Large intestine (tissue), 3 donors: ENCODE data around the gene ARFGAP3. TPM values are rescaled to one million over a fixed set of nuclear protein-coding genes. Genes with fewer than 3 reads are reported as not detected.
"Not testable (repeated sequence)": the region's sequence is repeated elsewhere in the genome, so short reads cannot be mapped to it uniquely, and the experiment has no call there.

ENCODE experiments used
- DNase-seq, 2 donors: peaks; one replicate each; pipeline versions ENCODE4 v3.0.0 to v3.0.0-alpha.2; 2013
- H3K27ac ChIP-seq: one replicate; pipeline ENCODE4 v1.5.1; 2013; ENCODE audit warnings: low read length
- H3K27me3 ChIP-seq: 2 replicates; pipeline ENCODE4 v1.6.1; 2013; ENCODE audit warnings: low read length; ENCODE audit not compliant: control insufficient read depth, insufficient read depth
- H3K36me3 ChIP-seq: 2 replicates; pipeline ENCODE4 v1.6.1; 2013; ENCODE audit warnings: low read length; ENCODE audit not compliant: control insufficient read depth, insufficient read depth
- H3K4me1 ChIP-seq: one replicate; pipeline ENCODE4 v1.6.1; 2013; ENCODE audit warnings: low read length; ENCODE audit not compliant: control insufficient read depth, insufficient read depth
- H3K4me3 ChIP-seq: one replicate; pipeline ENCODE4 v1.5.1; 2013; ENCODE audit warnings: low read length
- H3K9me3 ChIP-seq: one replicate; pipeline ENCODE4 v1.6.1; 2013; ENCODE audit warnings: mild to moderate bottlenecking, low read depth, low read length, moderate library complexity; ENCODE audit not compliant: control insufficient read depth
- WGBS: methylation state at CpG from one replicate; pipeline ENCODE4 v1.1.5; 2013; ENCODE audit warnings: low lambda C conversion rate; ENCODE audit not compliant: insufficient coverage; 5-methylcytosine and 5-hydroxymethylcytosine counted together
- polyA plus RNA-seq: library from polyadenylated mRNA; unstranded; fragments of 120-200 nt; gene quantifications from one replicate; pipeline ENCODE4 v1.2.1, GENCODE V29; 2013

Gene ARFGAP3
- polyA plus RNA-seq, 1 donor, result 70.8 TPM

DNA sequence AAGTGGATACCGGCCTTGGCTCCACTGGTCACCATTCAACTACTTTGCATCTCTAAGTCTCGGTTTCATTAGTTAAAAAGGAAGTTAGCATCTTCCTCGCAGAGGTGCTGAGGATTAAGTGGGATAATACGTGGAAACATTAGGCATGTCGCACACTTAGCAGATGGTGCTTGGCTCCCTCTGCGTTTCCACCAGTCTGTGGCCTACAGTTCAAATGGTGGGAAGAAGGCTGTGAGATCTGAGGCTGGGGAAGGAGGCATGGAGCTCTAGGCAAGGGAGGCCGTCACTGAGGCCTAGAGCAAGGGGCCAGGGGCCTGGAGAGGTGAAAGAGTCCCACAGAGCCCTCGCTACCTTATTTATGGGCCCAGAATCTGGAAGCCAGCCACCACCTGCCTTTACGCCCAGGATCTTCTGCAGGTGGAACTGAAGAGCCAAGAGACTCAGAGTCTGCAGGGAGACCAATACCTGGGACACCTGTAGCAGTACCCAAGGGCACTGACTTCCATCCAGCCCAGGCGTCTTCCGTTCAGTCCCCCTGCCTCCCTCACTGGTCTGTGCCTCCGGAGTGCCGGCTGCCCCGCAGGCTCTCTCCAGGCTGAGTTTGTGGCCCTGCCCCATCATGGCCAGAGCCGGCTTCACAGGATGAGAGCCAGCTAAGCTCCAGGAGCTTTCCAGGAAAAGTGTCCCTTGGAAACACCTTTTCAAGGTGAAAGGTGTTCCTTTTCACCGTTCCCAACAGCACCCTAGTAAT, 70.3 kb downstream of the ARFGAP3 start:
- no peak overlapping the region for H3K4me3 ChIP-seq
- no peaks in the 10 kb centered on the region for H3K36me3 ChIP-seq
- no peaks in the 10 kb centered on the region for H3K9me3 ChIP-seq
- no peak for DNase-seq
- H3K27ac ChIP-seq, result no peak overlapping the region
- no peaks in the 10 kb centered on the region for H3K27me3 ChIP-seq
- no CpG with 5 or more reads among the region's 16 CpGs for WGBS
- peaks cover under 1% of the 10 kb centered on the region for H3K4me1 ChIP-seq

DNA sequence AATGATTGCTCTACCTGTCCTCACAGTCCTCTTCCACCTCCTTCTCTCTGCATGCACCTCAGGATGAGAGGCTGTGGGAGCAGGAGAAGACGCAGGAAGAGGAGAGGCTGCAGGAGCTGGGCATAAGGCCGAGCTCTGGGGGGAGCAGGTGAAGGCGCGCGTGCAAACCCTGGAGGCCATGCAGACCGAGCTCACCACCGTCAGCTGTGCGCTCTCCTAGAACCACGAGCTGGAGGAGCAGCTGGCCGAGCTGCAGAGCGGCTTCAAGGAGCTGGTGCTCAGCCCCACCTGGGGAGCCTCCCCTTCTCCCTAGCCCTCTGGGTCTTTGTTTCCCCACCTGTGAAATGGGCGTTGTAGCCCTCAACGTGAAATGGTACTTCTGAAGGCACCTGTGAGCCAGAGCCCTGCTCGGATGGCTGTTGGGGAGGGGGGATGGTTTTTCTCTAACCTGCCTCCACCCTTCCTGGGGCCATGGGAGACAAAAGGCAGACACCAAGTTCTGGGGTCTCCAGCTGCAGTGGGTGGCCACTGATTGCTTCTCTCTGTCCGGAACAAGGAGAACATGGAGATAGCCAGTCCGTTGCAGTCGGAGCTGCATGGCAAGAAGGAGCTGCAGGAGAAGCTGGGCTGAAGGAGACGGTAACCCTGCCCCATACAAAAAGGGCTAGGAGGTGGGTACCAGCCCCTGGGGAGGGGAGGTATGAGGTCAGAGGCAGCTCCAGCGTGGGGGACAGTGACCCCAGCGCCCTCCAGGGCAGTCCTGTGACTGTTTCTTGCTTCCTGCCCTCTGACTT, 71.2 kb downstream of the ARFGAP3 start:
- H3K4me1 ChIP-seq, result no peaks in the 10 kb centered on the region
- DNase-seq, result no peak
- no peaks in the 10 kb centered on the region for H3K27me3 ChIP-seq
- H3K4me3 ChIP-seq, result no peak overlapping the region
- WGBS, result no CpG with 5 or more reads among the region's 20 CpGs
- H3K9me3 ChIP-seq, result no peaks in the 10 kb centered on the region
- no peaks in the 10 kb centered on the region for H3K36me3 ChIP-seq
- no peak overlapping the region for H3K27ac ChIP-seq

DNA sequence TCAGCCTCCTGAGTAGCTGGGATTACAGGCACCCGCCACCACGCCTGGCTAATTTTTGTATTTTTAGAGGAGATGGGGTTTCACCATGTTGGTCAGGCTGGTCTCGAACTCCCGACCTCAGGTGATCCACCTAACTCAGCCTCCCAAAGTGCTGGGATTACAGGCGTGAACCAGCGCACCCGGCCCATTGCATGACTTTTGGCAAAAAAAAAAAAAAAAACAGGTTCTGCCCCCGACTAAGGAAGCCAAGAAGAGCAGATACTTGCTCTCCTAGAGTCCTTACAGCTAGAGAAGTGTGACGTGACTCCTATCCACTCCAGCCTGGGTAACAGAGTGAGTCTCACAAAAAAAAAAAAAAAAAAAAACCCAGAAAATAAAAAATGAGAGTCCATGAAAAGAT, 74.8 kb downstream of the ARFGAP3 start:
- not testable (repeated sequence) for H3K4me1 ChIP-seq, H3K27ac ChIP-seq, H3K9me3 ChIP-seq, DNase-seq, H3K27me3 ChIP-seq, H3K36me3 ChIP-seq, H3K4me3 ChIP-seq
- WGBS, result 67% methylated on average over 1 of the region's 9 CpGs

DNA sequence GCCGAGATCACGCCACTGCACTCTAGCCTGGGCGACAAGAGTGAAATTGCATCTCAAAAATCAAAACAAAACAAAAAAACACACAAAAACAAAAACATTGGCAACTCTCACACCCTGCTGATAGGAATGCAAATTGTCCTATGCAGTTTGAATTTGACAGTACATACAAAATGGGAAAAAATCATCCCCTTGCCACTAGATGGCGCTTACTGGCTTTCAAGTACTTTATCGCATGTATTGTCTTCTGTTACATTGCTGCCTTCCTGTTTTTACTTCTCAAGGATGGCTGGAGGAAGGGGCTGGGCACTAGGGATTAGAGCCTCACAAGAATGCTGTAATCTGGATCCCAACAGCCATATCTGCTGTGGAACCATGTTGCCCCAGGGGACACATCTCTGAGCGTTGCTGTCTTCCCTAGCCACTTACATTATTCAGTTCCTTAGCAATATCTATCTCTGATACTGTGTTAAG, 77.0 kb downstream of the ARFGAP3 start:
- H3K4me1 ChIP-seq, result no peaks in the 10 kb centered on the region
- WGBS, result no CpG with 5 or more reads among the region's 6 CpGs
- H3K27ac ChIP-seq, result no peak overlapping the region
- H3K27me3 ChIP-seq, result no peaks in the 10 kb centered on the region
- H3K4me3 ChIP-seq, result no peak overlapping the region
- DNase-seq, result peak; percentile 82 to 83
- H3K36me3 ChIP-seq, result no peaks in the 10 kb centered on the region
- no peaks in the 10 kb centered on the region for H3K9me3 ChIP-seq

DNA sequence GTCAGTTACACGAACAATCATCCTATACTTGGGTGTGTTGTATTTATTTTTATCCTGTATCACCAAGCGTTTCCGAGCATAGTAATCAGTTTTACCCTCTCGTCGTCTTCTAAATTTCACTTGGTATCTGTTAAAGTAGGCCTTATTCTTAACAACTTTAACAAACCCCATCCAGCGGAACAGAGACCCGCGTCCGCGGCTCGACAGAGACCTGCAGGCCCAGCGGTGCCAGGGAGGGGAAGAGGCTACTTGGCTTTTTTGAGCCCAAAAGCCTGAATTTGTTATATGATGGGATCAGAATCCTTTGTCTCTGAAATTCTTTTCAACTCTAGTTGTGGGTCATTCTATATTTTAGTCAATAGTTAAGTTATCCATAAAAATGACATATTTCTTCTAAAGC, 79.9 kb downstream of the ARFGAP3 start:
- Histone ChIP-seq H3K27me3 (no peaks in the 10 kb centered on the region), H3K9me3 (no peaks in the 10 kb centered on the region), H3K36me3 (no peaks in the 10 kb centered on the region), H3K27ac (no peak overlapping the region), H3K4me3 (no peak overlapping the region), H3K4me1 (peaks cover 7% of the 10 kb centered on the region)
- WGBS, result no CpG with 5 or more reads among the region's 12 CpGs
- DNase-seq, result no peak

DNA sequence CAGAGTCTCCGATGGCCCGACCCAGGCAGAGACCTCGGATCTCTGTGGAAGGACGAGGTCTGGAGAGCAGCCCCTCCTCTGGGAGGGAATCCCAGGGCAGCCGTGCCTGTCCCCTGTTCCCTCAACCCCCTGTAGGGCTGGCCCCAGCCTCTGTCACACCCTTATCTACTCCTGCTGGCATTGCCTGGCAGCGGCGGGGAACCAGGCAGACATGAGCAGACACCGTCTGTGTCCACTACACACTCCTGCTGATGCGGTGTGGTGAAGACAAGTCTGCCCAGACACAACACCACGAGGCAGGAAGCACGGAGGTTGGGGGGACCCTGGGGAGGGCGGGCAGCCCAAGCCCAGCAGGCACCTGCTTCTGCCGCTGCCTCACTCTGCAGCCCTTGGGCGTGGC, 83.9 kb downstream of the ARFGAP3 start:
- no peaks in the 10 kb centered on the region for H3K36me3 ChIP-seq
- peak in 1 of 2 donors; percentile 48 for DNase-seq
- H3K4me3 ChIP-seq, result no peak overlapping the region
- peaks cover 4% of the 10 kb centered on the region for H3K9me3 ChIP-seq
- H3K27me3 ChIP-seq, result no peaks in the 10 kb centered on the region
- H3K4me1 ChIP-seq, result peaks cover 20% of the 10 kb centered on the region
- no peak overlapping the region for H3K27ac ChIP-seq
- WGBS, result no CpG with 5 or more reads among the region's 14 CpGs

- H3K9me3 ChIP-seq, result peaks cover 4% of the 10 kb centered on the region
- H3K27me3 ChIP-seq, result no peaks in the 10 kb centered on the region
- no peak for DNase-seq
- WGBS, result no CpG with 5 or more reads among the region's 3 CpGs
- no peaks in the 10 kb centered on the region for H3K36me3 ChIP-seq
- H3K4me3 ChIP-seq, result no peak overlapping the region
- peaks cover 20% of the 10 kb centered on the region for H3K4me1 ChIP-seq
- no peak overlapping the region for H3K27ac ChIP-seq
Measured at GRCh38 chr22:42772647-42773046, 84.4 kb downstream of the ARFGAP3 start.

GRCh38 chr22:42770941-42771647, 86.0 kb downstream of the ARFGAP3 start:
- Histone ChIP-seq H3K4me3 (no peak overlapping the region), H3K36me3 (no peaks in the 10 kb centered on the region), H3K27me3 (no peaks in the 10 kb centered on the region), H3K4me1 (peaks cover 20% of the 10 kb centered on the region), H3K27ac (no peak overlapping the region), H3K9me3 (peaks cover 4% of the 10 kb centered on the region)
- DNase-seq, result no peak
- 94% methylated on average over 3 of the region's 15 CpGs for WGBS

DNA sequence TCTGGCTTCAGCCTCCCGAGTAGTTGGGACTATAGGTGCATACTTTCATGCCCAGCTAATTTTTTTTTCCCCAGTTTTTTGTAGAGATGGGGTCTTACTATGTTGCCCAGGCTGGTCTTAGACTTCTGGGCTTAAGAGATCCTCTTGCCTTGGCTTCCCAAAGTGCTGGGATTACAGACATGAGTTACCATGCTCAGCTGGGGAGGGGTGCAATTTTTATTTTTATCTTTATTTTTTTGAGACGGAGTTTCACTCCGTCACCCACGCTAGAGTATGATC, 86.7 kb downstream of the ARFGAP3 start:
- H3K9me3 ChIP-seq, result peaks cover 4% of the 10 kb centered on the region
- H3K4me1 ChIP-seq, result peaks cover 20% of the 10 kb centered on the region
- no peaks in the 10 kb centered on the region for H3K27me3 ChIP-seq
- WGBS, result 83% methylated on average over 1 of the region's 4 CpGs
- H3K27ac ChIP-seq, result no peak overlapping the region
- DNase-seq, result no peak
- no peak overlapping the region for H3K4me3 ChIP-seq
- no peaks in the 10 kb centered on the region for H3K36me3 ChIP-seq

GRCh38 chr22:42769574-42770447, 87.3 kb downstream of the ARFGAP3 start:
- peak; percentile 31 to 68 for DNase-seq
- Histone ChIP-seq H3K27me3 (no peaks in the 10 kb centered on the region), H3K36me3 (no peaks in the 10 kb centered on the region), H3K27ac (no peak overlapping the region), H3K4me1 (peaks cover 20% of the 10 kb centered on the region), H3K9me3 (peaks cover 4% of the 10 kb centered on the region), H3K4me3 (no peak overlapping the region)
- WGBS, result no CpG with 5 or more reads among the region's 50 CpGs
